OCI-LY7 (cell line): ENCODE results near the gene ELN.

ENCODE experiments used
- EZH2phosphoT487 ChIP-seq: fragments of 200-600 bp; sonication (generic); IDR thresholded peaks from 2 replicates; pipeline ENCODE4 v1.6.1; 2018; ENCODE audit warnings: low read depth, borderline replicate concordance, mild to moderate bottlenecking, mixed run types, antibody characterized with exemption, low read length, moderate library complexity, mixed read lengths
- TF ChIP-seq, protein P1 (sequence below): fragments of 200-600 bp; sonication (generic); conservative IDR thresholded peaks from 2 replicates; pipeline ENCODE4 v1.5.1; 2014; ENCODE audit warnings: mild to moderate bottlenecking, antibody characterized with exemption, low read length, moderate library complexity, mixed read lengths

DNA sequence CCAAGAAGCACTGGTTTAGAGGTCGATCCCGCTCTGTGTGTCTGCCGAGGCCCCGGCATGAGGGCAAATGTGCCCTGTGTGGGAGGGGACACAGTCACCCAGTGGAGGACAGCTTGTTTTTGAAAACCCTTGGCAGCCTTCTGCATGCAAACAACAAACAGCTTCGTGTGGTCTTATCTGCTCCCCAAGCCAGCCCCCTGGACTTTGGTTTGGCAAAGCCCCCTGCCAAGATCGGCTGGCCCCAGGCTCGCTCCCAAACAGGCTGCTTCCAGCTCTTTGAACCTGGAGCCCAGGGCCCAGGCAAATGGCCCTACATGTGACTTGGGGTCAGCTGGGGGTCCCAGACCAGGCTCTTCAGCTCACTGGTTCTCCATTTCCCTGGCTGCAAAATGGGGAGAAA, 2.9 kb downstream of the ELN start:
- TF ChIP-seq, protein P1, sequence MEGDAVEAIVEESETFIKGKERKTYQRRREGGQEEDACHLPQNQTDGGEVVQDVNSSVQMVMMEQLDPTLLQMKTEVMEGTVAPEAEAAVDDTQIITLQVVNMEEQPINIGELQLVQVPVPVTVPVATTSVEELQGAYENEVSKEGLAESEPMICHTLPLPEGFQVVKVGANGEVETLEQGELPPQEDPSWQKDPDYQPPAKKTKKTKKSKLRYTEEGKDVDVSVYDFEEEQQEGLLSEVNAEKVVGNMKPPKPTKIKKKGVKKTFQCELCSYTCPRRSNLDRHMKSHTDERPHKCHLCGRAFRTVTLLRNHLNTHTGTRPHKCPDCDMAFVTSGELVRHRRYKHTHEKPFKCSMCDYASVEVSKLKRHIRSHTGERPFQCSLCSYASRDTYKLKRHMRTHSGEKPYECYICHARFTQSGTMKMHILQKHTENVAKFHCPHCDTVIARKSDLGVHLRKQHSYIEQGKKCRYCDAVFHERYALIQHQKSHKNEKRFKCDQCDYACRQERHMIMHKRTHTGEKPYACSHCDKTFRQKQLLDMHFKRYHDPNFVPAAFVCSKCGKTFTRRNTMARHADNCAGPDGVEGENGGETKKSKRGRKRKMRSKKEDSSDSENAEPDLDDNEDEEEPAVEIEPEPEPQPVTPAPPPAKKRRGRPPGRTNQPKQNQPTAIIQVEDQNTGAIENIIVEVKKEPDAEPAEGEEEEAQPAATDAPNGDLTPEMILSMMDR = no peak
- TF ChIP-seq EZH2phosphoT487 = no peak
